GM19099 (cell line): Measurements from ENCODE around the gene NPDC1.

ENCODE experiments used
- POLR2A ChIP-seq: IDR thresholded peaks from 3 replicates; pipeline ENCODE4 v1.6.1; 2011; ENCODE audit warnings: low read depth; ENCODE audit not compliant: insufficient read length; ENCODE audit errors: extremely low read depth

NPDC1 gene

GRCh38 chr9:137037483-137037882 lies 8.5 kb downstream of the NPDC1 start:
- no peak for TF ChIP-seq POLR2A

GRCh38 chr9:137037035-137037434 lies 8.9 kb downstream of the NPDC1 start:
- no peak for TF ChIP-seq POLR2A

GRCh38 chr9:137035937-137036336 lies 10.0 kb downstream of the NPDC1 start:
- no peak for TF ChIP-seq POLR2A

- no peak for TF ChIP-seq POLR2A
These were observed 10.5 kb downstream of the NPDC1 start for GRCh38 chr9:137035507-137035834.

- no peak for TF ChIP-seq POLR2A
These were observed 11.1 kb downstream of the NPDC1 start for GRCh38 chr9:137034709-137035506.

- no peak for TF ChIP-seq POLR2A
These were observed 11.8 kb downstream of the NPDC1 start for GRCh38 chr9:137034039-137034708.

GRCh38 chr9:137032858-137033257 lies 13.1 kb downstream of the NPDC1 start:
- no peak for TF ChIP-seq POLR2A

- TF ChIP-seq POLR2A = no peak
These were observed 13.9 kb downstream of the NPDC1 start, which contains the start of gene FUT7 for GRCh38 chr9:137031904-137032640. Gene FUT7, minus strand, starts transcription at chr9:137032088. Its CDS starts 97 bp downstream, at chr9:137031991.

GRCh38 chr9:137030538-137031527 lies 15.1 kb downstream of the NPDC1 start:
- no peak for TF ChIP-seq POLR2A

- no peak for TF ChIP-seq POLR2A
These were observed 16.0 kb downstream of the NPDC1 start for GRCh38 chr9:137030006-137030405.

- no peak for TF ChIP-seq POLR2A
These were observed 16.7 kb downstream of the NPDC1 start for GRCh38 chr9:137029058-137029936.

- TF ChIP-seq POLR2A = no peak
These were observed 17.5 kb downstream of the NPDC1 start for GRCh38 chr9:137028263-137029057.
